Testis (tissue), 2 donors: ENCODE measurements around the gene NPY5R.

Experiments
- CTCF ChIP-seq, 3 experiments: fragments of 450-650 bp in 2 of 3; fragments of 200-600 bp in 1 of 3; sonication (generic) in 1 of 3; IDR thresholded peaks; one replicate each; pipeline ENCODE4 v1.5.1; 2016 to 2019; ENCODE audit warnings: antibody characterized with exemption in 3 of 3, mild to moderate bottlenecking in 2 of 3, moderate library complexity in 1 of 3
- POLR2A ChIP-seq: fragments of 450-650 bp; IDR thresholded peaks from one replicate; pipeline ENCODE4 v1.6.1; 2017; ENCODE audit warnings: antibody characterized with exemption, mild to moderate bottlenecking, moderate library complexity

DNA sequence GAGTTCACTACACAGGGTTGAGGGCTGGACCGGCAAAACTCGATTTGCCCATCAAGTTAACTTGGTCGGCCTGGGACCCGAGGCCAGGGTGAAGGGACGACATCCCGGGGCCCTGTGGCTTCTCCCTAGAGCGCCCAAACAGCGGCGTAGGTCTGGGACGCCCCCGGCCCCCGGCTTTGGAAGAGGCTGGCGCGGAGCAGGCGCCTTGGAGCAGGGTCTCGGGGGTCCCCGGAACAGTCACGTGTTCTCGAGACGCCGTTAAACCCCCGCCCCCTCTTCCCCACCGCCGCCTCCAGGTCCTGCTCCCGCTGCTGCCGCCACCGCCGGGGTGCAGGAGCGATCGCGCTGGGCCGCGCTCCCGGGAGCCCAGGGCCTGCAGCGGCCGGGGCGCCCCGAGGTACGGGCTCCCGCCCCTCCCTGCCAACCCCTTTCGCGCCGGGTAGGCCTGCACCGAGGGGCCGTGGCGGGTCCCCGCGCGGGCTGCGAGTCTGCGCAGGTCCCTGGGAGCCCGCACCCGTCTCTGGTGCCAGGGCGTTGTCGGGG, at the start of gene NPY5R:
- no peak for TF ChIP-seq CTCF (IDR thresholded peaks at IDR 0.05)
- TF ChIP-seq POLR2A, result no peak
